Stimulated activated CD4-positive, alpha-beta T cell treated with anti-CD3 and anti-CD28 coated beads, Interleukin-1b, Interleukin-23, amount 100 ng/mL, for 48 hours (primary cell): ENCODE data around the gene MUC5AC.
"Not testable (repeated sequence)": the region's sequence is repeated elsewhere in the genome, so short reads cannot be mapped to it uniquely, and the experiment has no call there.

Source experiments
- DNase-seq: peaks from one replicate; pipeline ENCODE4 v3.0.0-alpha.2; 2020

The MUC5AC gene

GRCh38 chr11:1209371-1210057 is 51.8 kb downstream of the MUC5AC start:
- no peak for DNase-seq

DNA sequence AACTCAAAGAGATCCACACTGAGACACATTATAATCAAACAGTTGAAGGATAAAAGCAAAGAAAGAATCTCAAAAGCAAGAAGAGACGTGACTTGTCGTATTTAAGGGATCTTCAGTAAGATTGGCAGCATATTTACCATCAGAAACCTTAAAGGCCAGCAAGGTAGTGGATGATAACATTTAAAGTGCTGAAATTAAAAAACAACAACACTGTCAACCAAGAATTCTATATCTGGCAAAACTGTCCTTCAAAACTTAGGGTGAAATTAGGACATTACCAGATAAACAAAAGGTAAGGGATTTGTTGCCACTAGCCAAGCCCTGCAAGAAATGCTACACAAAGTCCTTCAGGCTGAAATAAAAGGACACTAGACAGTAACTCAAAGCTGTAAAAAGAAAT is 54.1 kb downstream of the MUC5AC start:
- DNase-seq, result no peak

GRCh38 chr11:1215826-1216225 is 58.1 kb downstream of the MUC5AC start:
- not testable (repeated sequence) for DNase-seq

DNA sequence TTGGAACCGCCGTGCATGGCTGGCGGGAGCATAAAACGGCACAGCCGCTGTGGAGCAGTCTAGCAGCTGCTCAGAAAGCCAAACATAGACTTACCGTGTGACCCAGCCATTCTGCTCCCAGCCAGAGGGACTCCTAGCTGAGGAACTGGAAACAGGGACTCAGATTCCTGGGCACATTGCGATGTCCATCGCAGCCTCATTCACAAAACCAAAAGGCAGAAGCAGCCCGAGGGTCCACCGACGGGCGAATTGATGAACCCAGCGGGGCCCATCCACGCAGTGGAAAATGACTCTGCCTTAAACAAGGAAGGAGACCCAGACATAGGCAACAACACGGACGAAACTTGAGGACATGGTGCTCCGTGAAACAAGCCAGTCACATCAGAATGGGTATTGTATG is 59.4 kb downstream of the MUC5AC start:
- no peak for DNase-seq

GRCh38 chr11:1218256-1218787 is 60.6 kb downstream of the MUC5AC start:
- no peak for DNase-seq

GRCh38 chr11:1218788-1219445 is 61.2 kb downstream of the MUC5AC start:
- DNase-seq, result no peak

DNA sequence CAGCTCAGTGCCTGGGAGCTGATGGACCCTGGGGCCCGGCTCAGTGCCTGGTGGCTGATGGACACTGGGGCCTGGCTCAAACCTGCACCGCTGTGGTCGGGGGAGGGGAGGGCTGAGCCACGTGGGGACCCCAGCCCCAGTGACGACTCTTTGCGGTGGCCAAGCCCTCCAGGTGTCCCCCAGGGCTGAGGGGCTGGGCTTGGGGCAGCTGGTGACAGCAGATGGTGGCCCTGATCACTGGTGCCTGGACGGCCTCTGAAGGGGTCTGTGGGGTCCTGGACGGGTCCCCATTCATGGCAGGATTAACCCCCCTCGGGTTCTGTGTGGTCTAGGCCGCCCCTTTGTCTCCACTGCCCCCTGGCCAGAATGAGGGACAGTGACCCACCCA is 61.7 kb downstream of the MUC5AC start:
- no peak for DNase-seq

DNA sequence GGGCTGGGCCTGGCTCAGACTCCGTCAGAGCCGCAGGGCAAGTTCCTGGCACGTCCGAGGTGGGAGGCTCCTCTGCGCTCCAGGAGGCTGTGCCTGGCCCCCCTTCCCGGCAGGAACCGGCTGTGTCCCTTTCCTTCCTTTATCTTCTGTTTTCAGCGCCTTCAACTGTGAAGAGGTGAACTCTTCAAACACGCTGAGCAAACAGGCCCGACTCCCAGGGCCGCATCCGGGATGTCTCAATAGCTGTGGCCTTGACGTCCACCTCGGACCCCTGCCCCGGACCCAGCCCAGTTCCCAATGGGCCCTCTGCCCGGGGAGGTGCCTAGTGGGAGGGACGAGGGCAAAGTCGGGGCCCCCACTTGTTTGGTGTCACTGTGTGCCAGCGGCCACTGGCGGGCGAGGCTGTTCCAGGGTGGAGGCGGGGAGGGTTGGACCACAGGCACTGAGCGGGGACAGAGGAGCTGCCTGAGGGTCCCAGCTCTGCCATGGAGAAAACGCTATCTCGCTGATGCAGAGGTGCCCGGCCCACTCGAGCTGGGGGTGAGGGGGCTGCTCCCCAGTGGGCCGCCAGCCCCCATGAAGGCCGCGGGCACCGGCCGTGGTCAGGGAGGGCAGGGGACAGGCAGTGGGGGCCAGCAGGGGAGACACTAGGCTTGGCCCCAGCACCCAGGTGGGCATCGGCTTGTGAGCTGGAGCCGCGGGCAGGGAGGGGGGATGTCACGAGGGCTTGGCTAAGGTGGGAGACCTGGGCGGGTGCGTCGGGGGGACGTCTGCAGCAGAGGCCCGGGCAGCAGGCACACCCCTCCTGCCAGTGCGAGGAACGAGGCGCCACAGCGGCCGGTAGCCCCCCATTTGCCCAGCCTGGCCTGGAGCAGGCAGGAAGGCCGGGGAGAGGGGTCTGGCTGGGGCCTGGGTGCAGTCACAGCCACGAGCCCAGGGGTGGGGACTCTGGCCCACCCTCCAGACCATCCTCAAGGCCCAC is 62.4 kb downstream of the MUC5AC start:
- no peak for DNase-seq

GRCh38 chr11:1220941-1221721 is 63.4 kb downstream of the MUC5AC start:
- DNase-seq, result no peak

DNA sequence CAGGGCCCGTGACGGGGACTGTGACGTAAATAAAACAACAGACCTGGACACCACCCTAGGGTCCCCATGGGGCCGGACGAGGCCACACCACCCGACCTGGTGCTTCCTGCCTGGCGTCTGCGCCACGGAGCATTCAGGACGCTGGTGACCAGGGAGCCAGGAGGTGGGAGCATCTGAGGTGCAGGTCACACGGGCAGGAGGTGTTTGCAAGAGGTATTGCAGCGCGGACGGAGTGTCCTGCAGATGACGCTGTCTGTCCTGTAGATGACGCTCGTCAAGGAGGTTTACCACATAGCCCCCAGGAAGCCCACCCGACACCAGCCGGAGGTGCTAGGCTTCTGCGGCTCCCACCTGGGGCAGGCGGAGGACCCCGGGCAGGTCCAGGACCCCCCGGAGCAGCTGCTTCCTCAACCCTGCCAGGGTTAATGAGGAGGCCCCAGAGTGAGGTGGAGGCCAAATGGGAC is 64.1 kb downstream of the MUC5AC start:
- DNase-seq, result no peak

DNA sequence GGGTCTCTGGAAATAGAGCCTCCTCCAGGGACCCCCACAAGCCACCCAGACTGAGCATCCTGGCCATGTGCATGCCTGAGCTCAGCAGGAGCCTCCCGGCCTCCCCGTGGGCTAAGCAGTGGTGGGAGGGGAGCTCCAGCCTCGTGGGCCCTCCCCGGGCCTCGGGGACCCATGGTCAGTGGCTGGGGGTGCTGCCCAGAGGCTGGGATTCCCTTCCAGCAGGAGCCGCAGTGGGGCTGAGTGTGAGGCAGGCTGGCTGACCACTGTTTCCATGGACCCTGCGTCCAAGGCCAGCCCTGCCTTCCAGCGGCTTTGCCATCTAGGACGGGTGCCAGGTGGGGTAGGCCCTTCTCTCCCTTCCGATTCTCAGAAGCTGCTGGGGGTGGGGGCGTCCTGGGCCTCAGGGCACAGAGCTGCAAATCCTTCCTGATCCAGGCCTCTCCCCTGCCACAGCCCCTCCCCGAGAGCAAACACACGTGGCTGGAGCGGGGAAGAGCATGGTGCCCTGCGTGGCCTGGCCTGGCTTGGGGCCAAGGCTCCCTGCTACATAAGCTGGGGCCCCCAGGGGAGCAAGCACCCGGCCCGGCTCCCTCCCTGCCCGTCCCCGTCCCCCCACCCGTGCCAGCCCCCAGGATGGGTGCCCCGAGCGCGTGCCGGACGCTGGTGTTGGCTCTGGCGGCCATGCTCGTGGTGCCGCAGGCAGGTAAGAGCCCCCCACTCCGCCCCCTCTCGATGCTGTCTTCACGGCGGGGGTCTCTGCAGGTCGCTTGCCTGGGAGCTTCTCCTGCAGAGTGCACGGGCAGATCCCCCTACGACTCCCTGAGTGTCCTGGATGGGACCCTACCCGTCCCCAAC is 65.0 kb downstream of the MUC5AC start, which contains the start of gene MUC5B:
TSS of gene MUC5B (plus strand) at position 576 of the 855 bp plus-strand sequence. CDS start at position 634, 58 bp downstream.
- no peak for DNase-seq

GRCh38 chr11:1223346-1224110 is 65.8 kb downstream of the MUC5AC start:
- DNase-seq, result no peak

- no peak for DNase-seq
These were observed 66.3 kb downstream of the MUC5AC start for GRCh38 chr11:1224111-1224490.

- no peak for DNase-seq
These were observed 67.0 kb downstream of the MUC5AC start for GRCh38 chr11:1224491-1225385.

DNA sequence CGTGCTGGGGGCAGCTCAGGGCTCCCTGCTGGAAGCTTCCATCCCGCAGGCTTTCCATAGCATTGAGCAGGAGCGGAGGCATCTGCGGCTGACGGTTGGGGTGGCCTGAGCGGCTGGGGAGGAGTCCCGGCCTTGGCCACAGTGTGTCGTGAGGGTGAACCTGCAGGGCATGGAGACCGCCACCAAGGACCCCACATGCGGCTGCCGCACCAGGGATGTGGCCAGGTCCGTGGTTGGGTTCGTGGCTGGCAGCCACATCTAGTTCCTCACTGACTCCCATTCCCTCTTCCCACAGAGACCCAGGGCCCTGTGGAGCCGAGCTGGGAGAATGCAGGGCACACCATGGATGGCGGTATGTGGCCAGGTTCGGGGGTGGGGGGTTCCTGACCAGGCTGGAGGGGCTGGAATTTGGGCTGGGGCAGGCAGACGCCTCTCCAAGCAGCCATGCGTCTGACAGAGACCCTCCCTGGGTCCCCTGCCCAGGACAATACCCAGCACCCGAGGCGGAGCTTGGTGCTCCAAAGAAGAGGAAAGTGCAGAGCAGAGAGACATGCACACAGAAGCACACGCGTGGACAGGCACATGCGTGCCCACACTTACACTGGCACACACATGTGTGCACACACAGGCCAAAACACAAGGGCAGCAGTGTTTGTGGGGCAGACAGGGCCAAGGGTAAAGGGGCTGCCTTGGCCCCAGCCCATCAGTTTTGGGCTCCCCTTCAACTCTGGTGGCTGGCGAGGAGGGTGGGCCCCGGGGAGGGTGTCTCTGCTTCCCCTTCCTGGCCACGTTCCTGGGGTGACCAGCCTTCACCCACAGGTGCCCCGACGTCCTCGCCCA is 67.9 kb downstream of the MUC5AC start:
- no peak for DNase-seq

DNA sequence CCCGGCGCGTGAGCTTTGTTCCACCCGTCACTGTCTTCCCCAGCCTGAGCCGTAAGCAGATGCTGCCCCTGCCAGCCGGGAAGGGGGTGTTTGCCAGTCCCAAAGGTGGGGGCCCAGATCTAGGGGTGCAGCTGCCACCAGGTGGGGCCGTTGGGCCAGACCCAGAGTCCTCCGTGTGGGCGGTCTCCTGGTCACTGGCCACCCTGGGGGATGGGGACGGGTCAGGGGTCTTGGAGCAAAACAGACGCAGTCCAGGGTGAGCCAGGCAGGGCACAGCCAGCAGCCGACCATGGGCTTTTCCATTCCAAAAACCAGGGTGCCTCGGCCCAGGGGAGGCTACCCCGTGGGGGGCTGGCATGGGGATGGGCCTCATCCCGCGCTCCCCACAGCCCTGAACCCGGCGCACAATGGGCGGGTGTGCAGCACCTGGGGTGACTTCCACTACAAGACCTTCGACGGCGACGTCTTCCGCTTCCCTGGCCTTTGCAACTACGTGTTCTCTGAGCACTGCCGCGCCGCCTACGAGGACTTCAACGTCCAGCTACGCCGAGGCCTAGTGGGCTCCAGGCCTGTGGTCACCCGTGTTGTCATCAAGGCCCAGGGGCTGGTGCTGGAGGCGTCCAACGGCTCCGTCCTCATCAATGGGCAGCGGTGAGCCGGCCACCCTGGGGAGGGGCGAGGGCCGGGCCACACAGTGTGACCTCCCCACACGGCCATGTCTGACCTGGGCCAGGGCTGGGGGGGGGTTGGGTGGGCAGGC is 68.7 kb downstream of the MUC5AC start:
- no peak for DNase-seq

- no peak for DNase-seq
These were observed 69.3 kb downstream of the MUC5AC start for GRCh38 chr11:1226986-1227550.
